ENCODE measurements around the gene TMEM121B.

TMEM121B gene

GRCh38 chr22:17137170-17137569 lies 16.0 kb upstream of the TMEM121B start:
- Histone ChIP-seq H3K27me3 (ENCODE audit: insufficient read depth, low read length) (no peaks in the 10 kb centered on the region), H3K4me3 (ENCODE audit: low read length) (no peak overlapping the region), H3K9ac (ENCODE audit: low read depth, low read length) (no peak overlapping the region), H3K4me1 (ENCODE audit: insufficient read depth, low read length) (peaks cover under 1% of the 10 kb centered on the region; the same call in 1 of the 2 replicates), H3K36me3 (ENCODE audit: insufficient read depth, low read depth, low read length) (peaks cover 48% of the 10 kb centered on the region), H3K27ac (ENCODE audit: low read length) (no peak overlapping the region), H3K9me3 (ENCODE audit: insufficient read depth, low read depth, low read length) (no peaks in the 10 kb centered on the region)

GRCh38 chr22:17135153-17135760 lies 14.1 kb upstream of the TMEM121B start:
- no peak overlapping the region for H3K9ac ChIP-seq (ENCODE audit: low read depth, low read length)
- H3K27ac ChIP-seq (ENCODE audit: low read length) = no peak overlapping the region
- H3K4me3 ChIP-seq (ENCODE audit: low read length) = no peak overlapping the region
- H3K4me1 ChIP-seq (ENCODE audit: insufficient read depth, low read length) = peaks cover 4% of the 10 kb centered on the region; the same call in 1 of the 2 replicates
- H3K36me3 ChIP-seq (ENCODE audit: insufficient read depth, low read depth, low read length) = peaks cover 30% of the 10 kb centered on the region
- H3K9me3 ChIP-seq (ENCODE audit: insufficient read depth, low read depth, low read length) = no peaks in the 10 kb centered on the region
- no peaks in the 10 kb centered on the region for H3K27me3 ChIP-seq (ENCODE audit: insufficient read depth, low read length)

- no peak overlapping the region for H3K4me3 ChIP-seq (ENCODE audit: low read length)
- no peaks in the 10 kb centered on the region for H3K9me3 ChIP-seq (ENCODE audit: insufficient read depth, low read depth, low read length)
- H3K27ac ChIP-seq (ENCODE audit: low read length) = no peak overlapping the region
Observed at GRCh38 chr22:17133137-17133536, 12.0 kb upstream of the TMEM121B start.

GRCh38 chr22:17132112-17132511 lies 11.0 kb upstream of the TMEM121B start:
- Histone ChIP-seq H3K4me3 (ENCODE audit: low read length) (no peak overlapping the region), H3K4me1 (ENCODE audit: insufficient read depth, low read length) (peaks cover 4% of the 10 kb centered on the region; the same call in 1 of the 2 replicates), H3K9ac (ENCODE audit: low read depth, low read length) (no peak overlapping the region), H3K27ac (ENCODE audit: low read length) (no peak overlapping the region), H3K36me3 (ENCODE audit: insufficient read depth, low read depth, low read length) (peaks cover 4% of the 10 kb centered on the region; the same call in 1 of the 2 replicates), H3K9me3 (ENCODE audit: insufficient read depth, low read depth, low read length) (no peaks in the 10 kb centered on the region), H3K27me3 (ENCODE audit: insufficient read depth, low read length) (no peaks in the 10 kb centered on the region)

More at GRCh38 chr22:17133137-17133536, 12.0 kb upstream of the TMEM121B start:
- Histone ChIP-seq H3K9ac (ENCODE audit: low read depth, low read length) (no peak overlapping the region), H3K4me1 (ENCODE audit: insufficient read depth, low read length) (peaks cover 4% of the 10 kb centered on the region; the same call in 1 of the 2 replicates), H3K36me3 (ENCODE audit: insufficient read depth, low read depth, low read length) (peaks cover 14% of the 10 kb centered on the region; the same call in 1 of the 2 replicates), H3K27me3 (ENCODE audit: insufficient read depth, low read length) (no peaks in the 10 kb centered on the region)

- no peaks in the 10 kb centered on the region for H3K36me3 ChIP-seq (ENCODE audit: insufficient read depth, low read depth, low read length)
- no peaks in the 10 kb centered on the region for H3K27me3 ChIP-seq (ENCODE audit: insufficient read depth, low read length)
- H3K27ac ChIP-seq (ENCODE audit: low read length) = no peak overlapping the region
- no peak overlapping the region for H3K9ac ChIP-seq (ENCODE audit: low read depth, low read length)
- H3K4me1 ChIP-seq (ENCODE audit: insufficient read depth, low read length) = peaks cover 4% of the 10 kb centered on the region; the same call in 1 of the 2 replicates
- no peaks in the 10 kb centered on the region for H3K9me3 ChIP-seq (ENCODE audit: insufficient read depth, low read depth, low read length)
- no peak overlapping the region for H3K4me3 ChIP-seq (ENCODE audit: low read length)
Observed at GRCh38 chr22:17131686-17132085, 10.5 kb upstream of the TMEM121B start.

- Histone ChIP-seq H3K4me1 (ENCODE audit: insufficient read depth, low read length) (peaks cover 4% of the 10 kb centered on the region; the same call in 1 of the 2 replicates), H3K36me3 (ENCODE audit: insufficient read depth, low read depth, low read length) (no peaks in the 10 kb centered on the region), H3K9ac (ENCODE audit: low read depth, low read length) (no peak overlapping the region), H3K4me3 (ENCODE audit: low read length) (no peak overlapping the region), H3K27ac (ENCODE audit: low read length) (no peak overlapping the region), H3K27me3 (ENCODE audit: insufficient read depth, low read length) (no peaks in the 10 kb centered on the region), H3K9me3 (ENCODE audit: insufficient read depth, low read depth, low read length) (no peaks in the 10 kb centered on the region)
Observed at GRCh38 chr22:17130199-17130598, 9.0 kb upstream of the TMEM121B start.

GRCh38 chr22:17120711-17121232 lies 388 bp downstream of the TMEM121B start:
- Histone ChIP-seq H3K27ac (ENCODE audit: low read length) (no peak overlapping the region), H3K4me3 (ENCODE audit: low read length) (peak overlapping the region; percentile 51; the same call in 1 of the 2 replicates), H3K27me3 (ENCODE audit: insufficient read depth, low read length) (peaks cover 18% of the 10 kb centered on the region), H3K9me3 (ENCODE audit: insufficient read depth, low read depth, low read length) (no peaks in the 10 kb centered on the region), H3K36me3 (ENCODE audit: insufficient read depth, low read depth, low read length) (no peaks in the 10 kb centered on the region), H3K4me1 (ENCODE audit: insufficient read depth, low read length) (peaks cover 10% of the 10 kb centered on the region; the same call in 1 of the 2 replicates), H3K9ac (ENCODE audit: low read depth, low read length) (no peak overlapping the region)

GRCh38 chr22:17120281-17120680 lies 879 bp downstream of the TMEM121B start:
- peaks cover 10% of the 10 kb centered on the region; the same call in 1 of the 2 replicates for H3K4me1 ChIP-seq (ENCODE audit: insufficient read depth, low read length)
- no peaks in the 10 kb centered on the region for H3K9me3 ChIP-seq (ENCODE audit: insufficient read depth, low read depth, low read length)
- no peak overlapping the region for H3K9ac ChIP-seq (ENCODE audit: low read depth, low read length)
- H3K4me3 ChIP-seq (ENCODE audit: low read length) = no peak overlapping the region
- no peaks in the 10 kb centered on the region for H3K36me3 ChIP-seq (ENCODE audit: insufficient read depth, low read depth, low read length)
- H3K27me3 ChIP-seq (ENCODE audit: insufficient read depth, low read length) = peaks cover 18% of the 10 kb centered on the region
- H3K27ac ChIP-seq (ENCODE audit: low read length) = no peak overlapping the region

GRCh38 chr22:17119481-17120202 lies 1.5 kb downstream of the TMEM121B start:
- no peak overlapping the region for H3K27ac ChIP-seq (ENCODE audit: low read length)
- no peak overlapping the region for H3K4me3 ChIP-seq (ENCODE audit: low read length)
- H3K36me3 ChIP-seq (ENCODE audit: insufficient read depth, low read depth, low read length) = no peaks in the 10 kb centered on the region
- no peaks in the 10 kb centered on the region for H3K9me3 ChIP-seq (ENCODE audit: insufficient read depth, low read depth, low read length)
- H3K4me1 ChIP-seq (ENCODE audit: insufficient read depth, low read length) = peaks cover 10% of the 10 kb centered on the region; the same call in 1 of the 2 replicates
- H3K9ac ChIP-seq (ENCODE audit: low read depth, low read length) = no peak overlapping the region
- peaks cover 18% of the 10 kb centered on the region for H3K27me3 ChIP-seq (ENCODE audit: insufficient read depth, low read length)

- Histone ChIP-seq H3K4me3 (ENCODE audit: low read length) (no peak overlapping the region), H3K9ac (ENCODE audit: low read depth, low read length) (no peak overlapping the region)
Observed at GRCh38 chr22:17118342-17118741, 2.8 kb downstream of the TMEM121B start.

GRCh38 chr22:17117890-17118289 lies 3.3 kb downstream of the TMEM121B start:
- H3K27ac ChIP-seq (ENCODE audit: low read length) = no peak overlapping the region

More at GRCh38 chr22:17118342-17118741, 2.8 kb downstream of the TMEM121B start:
- H3K27me3 ChIP-seq (ENCODE audit: insufficient read depth, low read length) = peaks cover 18% of the 10 kb centered on the region
- no peaks in the 10 kb centered on the region for H3K36me3 ChIP-seq (ENCODE audit: insufficient read depth, low read depth, low read length)
- H3K27ac ChIP-seq (ENCODE audit: low read length) = no peak overlapping the region
- H3K4me1 ChIP-seq (ENCODE audit: insufficient read depth, low read length) = peaks cover 10% of the 10 kb centered on the region; the same call in 1 of the 2 replicates
- no peaks in the 10 kb centered on the region for H3K9me3 ChIP-seq (ENCODE audit: insufficient read depth, low read depth, low read length)

More at GRCh38 chr22:17117890-17118289, 3.3 kb downstream of the TMEM121B start:
- Histone ChIP-seq H3K36me3 (ENCODE audit: insufficient read depth, low read depth, low read length) (no peaks in the 10 kb centered on the region), H3K27me3 (ENCODE audit: insufficient read depth, low read length) (peaks cover 18% of the 10 kb centered on the region), H3K4me3 (ENCODE audit: low read length) (no peak overlapping the region), H3K4me1 (ENCODE audit: insufficient read depth, low read length) (peaks cover 10% of the 10 kb centered on the region; the same call in 1 of the 2 replicates), H3K9ac (ENCODE audit: low read depth, low read length) (no peak overlapping the region), H3K9me3 (ENCODE audit: insufficient read depth, low read depth, low read length) (no peaks in the 10 kb centered on the region)
